Right renal pelvis (tissue), 4 donors: ENCODE data around the gene ZBTB9. TPM values are rescaled to one million over a fixed set of nuclear protein-coding genes. Genes with fewer than 3 reads are reported as not detected.
"Not testable (repeated sequence)": the region's sequence is repeated elsewhere in the genome, so short reads cannot be mapped to it uniquely, and the experiment has no call there.

Source experiments
- DNase-seq, 4 donors: peaks; one replicate each; pipeline ENCODE4 v3.0.0-alpha.2; 2013; ENCODE audit warnings: low read depth in 4 of 4, low spot score in 3 of 4, missing footprints in 1 of 4
- polyA plus RNA-seq, 4 donors: library from polyadenylated mRNA; unstranded; fragments of 120-200 nt; gene quantifications; one replicate each; pipeline ENCODE4 v1.2.1, GENCODE V29; 2013; ENCODE audit not compliant: insufficient read length in 4 of 4

ZBTB9 gene
- polyA plus RNA-seq, 4 donors: 15.3 to 18.0 (median 16.2) TPM

DNA sequence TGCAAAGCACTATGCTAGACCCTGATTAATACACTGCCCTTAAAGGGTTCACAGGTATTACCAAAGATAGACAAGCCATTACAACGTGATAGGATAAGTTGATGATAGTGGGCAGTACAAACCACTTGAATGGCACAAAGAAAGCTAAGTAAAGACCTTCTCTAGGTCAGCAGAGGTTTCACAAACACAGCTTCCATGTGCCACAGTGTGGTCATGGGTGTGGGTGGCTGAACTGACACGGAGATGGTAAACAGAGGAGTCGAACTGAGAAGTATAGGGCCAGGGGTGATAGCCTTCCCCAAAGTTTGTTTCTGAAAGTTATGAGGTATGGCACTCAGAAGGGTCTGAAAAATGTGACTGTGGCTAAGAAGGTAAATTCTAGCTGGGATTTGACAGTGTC is 4.3 kb downstream of the ZBTB9 start:
- DNase-seq: no peak

DNA sequence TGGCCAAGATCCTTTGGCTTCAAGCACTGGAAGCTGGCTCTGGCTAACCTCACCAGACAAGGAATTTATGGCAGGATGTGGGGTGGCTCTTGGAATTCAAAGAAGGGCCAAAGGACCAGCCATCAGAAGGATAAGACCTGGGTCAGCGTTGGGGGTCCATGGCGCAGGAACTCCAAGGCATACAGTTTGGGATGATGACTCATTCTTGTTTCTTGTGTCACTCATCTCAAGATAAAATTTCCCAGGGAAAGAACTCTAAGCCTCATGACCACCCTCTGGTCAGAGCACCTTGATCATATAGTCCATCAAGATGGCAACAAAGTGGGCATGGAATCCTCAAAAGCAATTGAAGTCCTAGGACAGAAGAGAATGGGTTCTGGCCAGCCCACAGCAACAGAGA is 4.8 kb downstream of the ZBTB9 start:
- no peak for DNase-seq

DNA sequence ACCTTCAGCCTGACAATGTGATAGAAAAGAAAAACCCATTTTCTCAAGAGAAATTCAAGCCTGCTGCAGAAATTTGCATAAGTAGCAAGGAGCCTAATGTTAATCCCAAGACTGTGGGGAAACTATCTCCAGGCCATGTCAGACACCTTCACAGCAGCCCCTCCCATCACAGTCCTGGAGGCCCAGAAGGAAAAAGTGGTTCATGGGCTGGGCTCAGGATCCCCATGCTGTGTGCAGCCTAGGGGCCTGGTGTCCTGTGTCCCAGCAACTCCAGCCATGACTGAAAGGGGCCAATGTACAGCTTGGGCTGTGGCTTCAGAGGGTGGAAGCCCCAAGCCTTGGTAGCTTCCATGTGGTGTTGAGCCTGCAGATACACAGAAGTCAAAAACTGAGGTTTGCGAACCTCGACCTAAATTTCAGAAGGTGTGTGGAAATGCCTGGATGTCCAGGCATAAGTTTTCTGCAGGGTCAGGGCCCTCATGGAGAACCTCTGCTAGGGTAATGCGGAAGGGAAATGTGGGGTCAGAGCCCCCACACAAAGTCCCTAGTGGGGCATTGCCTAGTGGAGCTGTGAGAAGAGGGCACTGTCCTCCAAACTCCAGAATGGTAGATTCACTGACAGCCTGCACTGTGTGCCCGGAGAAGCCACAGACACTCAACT is 11.8 kb downstream of the ZBTB9 start:
- no peak for DNase-seq

DNA sequence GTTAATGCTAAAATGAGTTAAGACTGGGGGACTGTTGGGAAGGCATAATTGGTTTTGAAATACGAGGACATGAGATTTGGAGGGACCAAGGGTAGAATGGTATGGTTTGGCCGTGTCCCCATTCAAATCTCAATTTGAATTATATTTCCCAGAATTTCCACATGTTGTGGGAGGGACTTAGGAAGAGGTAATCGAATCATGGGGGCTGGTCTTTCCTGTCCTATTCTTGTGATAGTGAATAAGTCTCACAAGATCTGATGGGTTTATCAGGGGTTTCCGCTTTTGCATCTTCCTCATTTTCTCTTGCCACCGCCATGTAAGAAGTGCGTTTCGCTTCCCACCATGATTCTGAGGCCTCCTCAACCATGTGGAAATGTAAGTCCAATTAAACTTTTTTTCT is 12.7 kb downstream of the ZBTB9 start:
- DNase-seq: no peak

DNA sequence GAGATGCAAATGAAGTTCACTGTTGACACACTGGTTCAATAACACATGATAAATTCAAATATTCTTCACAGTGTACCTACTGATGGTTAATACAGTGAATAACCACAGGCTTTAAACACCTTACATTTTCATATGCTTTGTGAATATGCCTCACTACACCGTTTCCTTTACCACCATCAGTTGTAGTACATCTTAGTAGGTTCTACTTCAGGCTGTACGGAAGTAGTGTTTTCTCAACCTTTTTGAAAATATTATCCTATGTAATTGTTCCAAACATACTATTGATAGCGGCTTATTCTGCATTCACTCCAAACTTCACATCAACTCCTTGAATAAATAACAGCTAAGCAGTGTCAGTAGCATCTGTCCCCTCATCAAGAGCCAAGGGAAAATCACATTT is 15.3 kb downstream of the ZBTB9 start:
- DNase-seq: no peak

DNA sequence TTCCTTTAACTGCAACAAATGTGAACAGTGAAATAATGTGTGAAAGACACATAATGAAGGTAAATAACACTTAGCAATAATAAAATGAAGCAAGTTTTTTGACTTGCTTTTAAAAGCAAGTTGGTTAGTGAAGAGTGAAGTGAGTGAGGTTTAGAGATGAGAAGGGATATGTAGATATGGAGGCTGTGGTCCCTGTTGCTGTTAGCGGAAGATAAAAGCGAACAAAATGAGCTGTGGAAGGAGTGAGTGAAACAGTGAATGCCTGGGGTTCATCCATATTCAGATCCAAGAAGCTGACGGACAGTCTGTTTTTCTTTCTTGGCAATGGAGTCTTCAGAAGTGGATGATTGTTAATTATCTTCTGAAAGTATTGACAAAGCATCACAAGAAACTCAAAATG is 23.5 kb downstream of the ZBTB9 start:
- DNase-seq: no peak

DNA sequence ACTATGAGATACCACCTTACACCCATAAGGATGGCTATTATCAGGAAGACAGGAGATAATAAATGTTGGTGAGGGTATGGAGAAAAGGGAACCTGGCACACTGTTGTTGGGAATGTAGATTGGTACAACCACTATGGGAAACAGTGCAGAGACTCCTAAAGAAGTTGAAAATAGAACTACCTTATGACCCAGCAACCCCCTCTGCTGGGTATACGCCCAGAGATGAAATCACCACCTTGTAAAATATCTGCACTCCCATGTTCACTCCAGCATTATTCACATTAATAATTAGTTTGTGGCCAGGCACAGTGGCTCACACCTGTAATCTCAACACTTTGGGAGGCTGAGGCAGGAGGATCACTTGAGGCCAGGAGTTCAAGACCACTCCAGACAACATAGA is 26.8 kb downstream of the ZBTB9 start:
- DNase-seq: no peak

DNA sequence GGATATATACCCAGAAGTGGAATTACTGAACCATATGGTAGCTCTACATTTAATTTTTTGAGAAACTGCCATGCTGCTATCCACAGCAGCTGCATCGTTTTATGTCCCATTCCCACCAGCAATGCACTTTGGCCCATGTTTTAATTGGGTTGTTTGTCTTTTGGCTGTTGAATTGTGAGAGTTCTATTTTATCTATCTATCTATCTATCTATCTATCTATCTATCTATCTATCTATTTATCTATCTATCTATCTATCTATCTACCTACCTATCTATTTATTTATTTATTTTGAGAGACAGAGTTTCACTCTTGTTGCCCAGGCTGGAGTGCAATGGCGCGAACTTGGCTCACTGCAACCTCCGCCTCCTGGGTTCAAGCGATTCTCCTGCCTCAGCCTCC is 28.2 kb downstream of the ZBTB9 start:
- not testable (repeated sequence) for DNase-seq

DNA sequence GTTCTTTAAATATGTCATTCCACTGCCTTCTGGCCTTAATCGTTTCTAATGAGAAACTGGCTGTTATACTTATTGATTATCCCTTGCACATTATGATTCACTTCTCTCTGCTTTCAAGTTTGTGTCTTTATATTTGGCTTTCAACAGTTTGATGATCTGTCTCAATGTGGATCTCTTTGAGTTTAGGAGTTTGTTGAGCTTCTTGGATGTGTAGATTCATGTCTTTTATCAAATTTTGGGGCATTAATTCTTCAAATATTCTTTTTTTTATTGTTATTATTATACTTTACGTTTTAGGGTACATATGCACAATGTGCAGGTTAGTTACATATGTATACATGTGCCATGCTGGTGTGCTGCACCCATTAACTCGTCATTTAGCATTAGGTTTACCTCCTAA is 29.3 kb downstream of the ZBTB9 start:
- no peak for DNase-seq

DNA sequence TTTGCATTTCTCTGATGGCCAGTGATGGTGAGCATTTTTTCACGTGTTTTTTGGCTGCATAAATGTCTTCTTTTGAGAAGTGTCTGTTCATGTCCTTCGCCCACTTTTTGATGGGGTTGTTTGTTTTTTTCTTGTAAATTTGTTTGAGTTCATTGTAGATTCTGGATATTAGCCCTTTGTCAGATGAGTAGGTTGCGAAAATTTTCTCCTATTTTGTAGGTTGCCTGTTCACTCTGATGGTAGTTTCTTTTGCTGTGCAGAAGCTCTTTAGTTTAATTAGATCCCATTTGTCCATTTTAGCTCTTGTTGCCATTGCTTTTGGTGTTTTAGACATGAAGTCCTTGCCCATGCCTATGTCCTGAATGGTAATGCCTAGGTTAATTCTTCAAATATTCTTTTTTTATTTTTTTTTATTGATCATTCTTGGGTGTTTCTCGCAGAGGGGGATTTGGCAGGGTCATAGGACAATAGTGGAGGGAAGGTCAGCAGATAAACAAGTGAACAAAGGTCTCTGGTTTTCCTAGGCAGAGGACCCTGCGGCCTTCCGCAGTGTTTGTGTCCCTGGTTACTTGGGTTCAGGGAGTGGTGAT is 30.4 kb downstream of the ZBTB9 start:
- not testable (repeated sequence) for DNase-seq

DNA sequence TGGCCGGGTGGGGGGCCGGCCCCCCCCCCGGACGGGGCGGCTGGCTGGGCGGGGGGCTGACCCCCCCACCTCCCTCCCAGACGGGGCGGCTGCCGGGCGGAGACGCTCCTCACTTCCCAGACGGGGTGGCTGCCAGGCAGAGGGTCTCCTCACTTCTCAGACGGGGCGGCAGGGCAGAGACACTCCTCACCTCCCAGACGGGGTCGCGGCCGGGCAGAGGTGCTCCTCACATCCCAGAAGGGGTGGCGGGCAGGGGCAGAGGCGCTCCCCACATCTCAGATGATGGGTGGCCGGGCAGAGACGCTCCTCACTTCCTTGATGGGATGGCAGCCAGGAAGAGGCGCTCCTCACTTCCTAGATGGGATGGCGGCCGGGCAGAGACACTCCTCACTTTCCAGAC is 31.3 kb downstream of the ZBTB9 start:
- not testable (repeated sequence) for DNase-seq

DNA sequence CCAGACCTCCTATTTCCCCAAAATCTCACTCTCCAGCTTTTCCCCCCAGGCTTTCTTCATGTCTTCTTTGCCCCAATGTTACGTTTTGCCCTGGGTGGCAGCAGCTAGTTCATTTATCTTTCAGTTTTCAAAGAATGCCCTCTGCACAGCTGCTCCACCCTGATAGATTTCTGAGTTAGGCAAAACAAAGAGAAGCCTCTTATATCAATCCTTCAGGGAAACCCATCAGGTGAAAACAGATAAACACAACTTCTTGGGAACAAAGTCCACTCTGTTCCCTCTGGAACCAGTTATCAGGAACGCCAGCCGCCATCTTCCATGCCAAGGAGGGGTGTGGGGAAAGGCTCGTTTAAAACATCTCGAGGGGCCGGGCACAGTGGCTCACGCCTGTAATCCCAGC is 34.0 kb downstream of the ZBTB9 start:
- DNase-seq: no peak

DNA sequence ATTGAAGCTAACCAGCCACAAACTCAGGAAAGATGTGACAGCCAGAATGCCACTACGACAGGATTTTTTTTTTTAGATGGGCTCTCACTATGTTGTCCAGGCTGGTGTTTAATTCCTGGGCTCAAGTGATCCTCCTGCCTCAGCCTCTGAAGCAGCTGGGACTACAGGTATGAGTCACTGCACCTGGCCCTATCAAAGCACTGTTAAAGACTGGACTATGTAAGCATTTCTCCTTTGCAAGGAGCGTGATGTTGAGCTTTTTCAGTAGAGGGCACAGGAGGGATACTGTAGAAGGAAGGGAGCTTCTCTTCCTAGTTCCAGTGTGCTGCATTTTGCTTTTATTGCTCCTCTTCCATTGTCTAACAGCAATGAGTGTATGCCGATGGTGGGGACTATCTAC is 35.8 kb downstream of the ZBTB9 start:
- DNase-seq: no peak

DNA sequence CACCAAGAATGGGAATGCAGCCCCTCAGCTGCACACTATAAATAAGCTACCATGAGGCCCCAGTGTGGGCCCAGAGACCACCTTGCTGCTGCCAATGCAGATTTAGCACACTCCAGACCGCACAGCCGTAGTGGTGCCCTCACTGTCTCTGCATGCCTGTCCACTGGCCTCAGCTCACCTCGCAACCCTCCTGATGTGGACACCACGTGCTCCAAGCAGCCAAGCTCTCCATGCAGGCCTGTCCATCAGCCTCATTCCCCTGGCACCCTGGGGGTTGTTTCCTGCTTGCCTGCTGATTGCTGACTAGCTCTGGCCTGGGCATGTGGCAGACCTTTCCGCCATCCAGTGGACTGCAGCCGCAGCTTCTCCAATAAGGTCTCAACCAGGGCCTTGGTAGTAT is 36.2 kb downstream of the ZBTB9 start:
- no peak for DNase-seq

DNA sequence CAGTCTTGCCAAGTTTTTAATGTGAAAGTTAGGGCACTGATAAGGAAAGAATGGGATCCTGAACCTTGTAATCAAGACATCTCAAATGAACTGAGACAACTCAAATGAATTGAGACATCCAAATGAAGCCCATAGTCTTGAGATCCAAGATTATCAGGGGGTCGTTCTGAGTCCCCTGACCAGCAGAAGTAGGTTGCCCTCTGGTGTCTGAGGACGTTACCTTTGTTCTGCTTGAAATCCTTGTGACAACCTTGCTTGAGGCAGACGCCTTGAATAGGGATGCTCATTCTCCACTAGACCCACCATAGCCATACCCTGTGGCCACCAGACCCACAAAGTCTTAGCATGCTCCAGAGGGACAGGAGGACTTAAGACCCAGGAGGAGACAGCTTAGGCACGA is 37.7 kb downstream of the ZBTB9 start:
- no peak for DNase-seq

DNA sequence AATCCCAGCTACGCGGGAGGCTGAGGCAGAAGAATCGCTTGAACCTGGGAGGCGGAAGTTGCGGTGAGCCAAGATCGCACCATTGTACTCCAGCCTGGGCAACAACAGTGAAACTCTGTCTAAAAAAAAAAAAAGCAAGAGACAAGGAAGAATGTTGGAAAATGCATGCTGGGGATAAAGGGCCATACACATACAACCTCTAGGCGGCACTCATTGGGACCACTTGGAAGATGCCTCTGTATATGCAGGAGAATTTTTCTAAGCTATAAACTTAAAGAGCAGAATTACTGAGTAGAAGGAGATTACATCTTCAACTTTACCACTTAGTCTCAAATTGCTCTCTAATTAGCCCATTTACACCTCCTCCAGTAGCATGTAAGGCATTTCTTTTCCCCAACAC is 42.8 kb downstream of the ZBTB9 start:
- DNase-seq: no peak

DNA sequence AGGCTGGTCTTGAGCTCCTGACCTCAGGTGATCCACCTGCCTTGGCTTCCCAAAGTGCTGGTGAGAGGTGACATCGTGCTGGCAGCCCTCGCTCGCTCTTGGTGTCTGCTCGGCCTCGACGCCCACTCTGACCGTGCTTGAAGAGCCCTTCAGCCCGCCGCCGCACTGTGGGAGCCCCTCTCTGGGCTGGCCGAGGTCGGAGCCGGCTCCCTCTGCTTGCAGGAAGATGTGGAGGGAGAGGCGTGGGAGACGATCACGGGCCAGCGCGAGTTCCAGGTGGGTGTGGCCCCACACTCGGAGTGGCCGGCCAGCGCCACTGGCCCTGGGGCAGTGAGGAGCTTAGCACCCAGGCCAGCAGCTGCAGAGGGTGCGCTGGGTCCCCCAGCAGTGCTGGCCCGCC is 48.1 kb downstream of the ZBTB9 start:
- DNase-seq: no peak

DNA sequence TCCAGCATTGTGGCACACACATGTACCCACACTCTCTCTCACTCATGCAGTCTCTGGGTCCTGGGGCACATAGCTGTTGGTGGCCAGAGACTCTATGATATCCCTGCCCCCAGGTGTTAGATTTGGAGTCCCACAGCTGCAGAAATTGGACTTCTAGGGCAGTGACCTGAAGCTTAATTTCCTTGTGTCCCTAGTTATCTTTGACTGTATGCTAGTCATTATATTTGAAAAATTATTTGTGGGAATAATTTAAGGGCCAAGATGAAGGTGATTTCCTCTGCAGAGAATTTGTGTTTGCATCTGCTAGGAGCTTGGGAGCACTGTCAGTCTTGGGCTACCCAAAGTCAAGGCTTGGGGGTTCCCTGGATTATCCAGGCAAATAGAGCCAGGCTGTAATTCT is 50.1 kb downstream of the ZBTB9 start:
- DNase-seq: no peak

DNA sequence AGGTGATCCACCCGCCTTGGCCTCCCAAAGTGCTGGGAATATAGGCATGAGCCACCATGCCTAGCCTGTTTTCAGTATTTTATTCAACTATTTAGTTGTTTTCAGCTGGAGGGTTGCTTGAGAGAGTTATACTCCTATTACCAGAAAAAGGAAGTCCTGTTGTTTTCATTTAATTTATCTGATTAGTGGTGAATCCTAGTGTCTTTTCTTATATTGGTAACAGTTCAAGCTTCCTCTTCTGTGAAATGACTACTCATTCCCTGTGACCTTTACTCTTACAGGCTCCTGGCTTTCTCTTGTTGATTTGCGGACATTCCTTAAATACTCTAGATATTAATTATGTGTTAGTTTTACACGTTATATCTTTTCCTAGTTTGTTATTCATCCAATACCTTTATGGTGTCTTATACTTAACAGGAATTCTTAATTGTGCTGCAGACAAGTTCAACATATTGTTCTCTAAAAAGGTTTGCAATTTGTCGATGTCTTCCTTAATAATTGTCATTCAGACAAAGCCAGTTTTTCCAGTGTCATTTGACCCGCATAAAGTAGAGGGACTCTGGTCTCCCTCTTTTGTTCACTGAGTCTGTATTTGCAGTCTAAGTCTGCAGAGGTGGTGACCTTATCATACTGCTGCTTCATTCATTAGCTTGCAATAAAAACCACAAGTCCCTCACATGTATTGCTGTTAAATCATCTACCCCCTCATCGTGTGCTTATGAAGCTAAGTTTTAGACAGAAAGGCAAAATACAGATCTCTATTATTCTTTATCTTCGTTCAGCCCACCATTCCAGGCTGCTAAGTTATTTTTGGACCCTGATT is 51.4 kb downstream of the ZBTB9 start:
- no peak for DNase-seq
